Duodenal mucosa (tissue), 2 donors: ENCODE results near the gene RNF151.
A peak's percentile ranks its signal among the peaks of the same experiment; 100 is the strongest.

ENCODE experiments used
- H3K27ac ChIP-seq: one replicate; pipeline ENCODE4 v1.7.0; 2013; ENCODE audit warnings: low read depth, low read length
- H3K27me3 ChIP-seq, 2 donors: one replicate each; pipeline ENCODE4 v1.7.0; 2013; ENCODE audit warnings: low read length in 2 of 2, control low read depth in 1 of 2; ENCODE audit not compliant: insufficient read depth in 2 of 2, control insufficient read depth in 1 of 2
- H3K36me3 ChIP-seq, 2 donors: one replicate each; pipeline ENCODE4 v1.7.0; 2013; ENCODE audit warnings: low read length in 2 of 2, control low read depth in 1 of 2; ENCODE audit not compliant: insufficient read depth in 2 of 2, control insufficient read depth in 1 of 2
- H3K4me1 ChIP-seq, 2 donors: one replicate each; pipeline ENCODE4 v1.7.0; 2013; ENCODE audit warnings: low read length in 2 of 2, control low read depth in 1 of 2; ENCODE audit not compliant: insufficient read depth in 2 of 2, control insufficient read depth in 1 of 2
- H3K4me3 ChIP-seq, 2 donors: one replicate each; pipeline ENCODE4 v1.7.0; 2013; ENCODE audit warnings: low read length in 2 of 2, low read depth in 1 of 2
- H3K9ac ChIP-seq, 2 donors: one replicate each; pipeline ENCODE4 v1.7.0; 2013; ENCODE audit warnings: low read length in 2 of 2, low read depth in 1 of 2
- H3K9me3 ChIP-seq, 2 donors: one replicate each; pipeline ENCODE4 v1.7.0; 2013; ENCODE audit warnings: low read length in 2 of 2, control low read depth in 1 of 2; ENCODE audit not compliant: control insufficient read depth in 1 of 2

Gene RNF151

DNA sequence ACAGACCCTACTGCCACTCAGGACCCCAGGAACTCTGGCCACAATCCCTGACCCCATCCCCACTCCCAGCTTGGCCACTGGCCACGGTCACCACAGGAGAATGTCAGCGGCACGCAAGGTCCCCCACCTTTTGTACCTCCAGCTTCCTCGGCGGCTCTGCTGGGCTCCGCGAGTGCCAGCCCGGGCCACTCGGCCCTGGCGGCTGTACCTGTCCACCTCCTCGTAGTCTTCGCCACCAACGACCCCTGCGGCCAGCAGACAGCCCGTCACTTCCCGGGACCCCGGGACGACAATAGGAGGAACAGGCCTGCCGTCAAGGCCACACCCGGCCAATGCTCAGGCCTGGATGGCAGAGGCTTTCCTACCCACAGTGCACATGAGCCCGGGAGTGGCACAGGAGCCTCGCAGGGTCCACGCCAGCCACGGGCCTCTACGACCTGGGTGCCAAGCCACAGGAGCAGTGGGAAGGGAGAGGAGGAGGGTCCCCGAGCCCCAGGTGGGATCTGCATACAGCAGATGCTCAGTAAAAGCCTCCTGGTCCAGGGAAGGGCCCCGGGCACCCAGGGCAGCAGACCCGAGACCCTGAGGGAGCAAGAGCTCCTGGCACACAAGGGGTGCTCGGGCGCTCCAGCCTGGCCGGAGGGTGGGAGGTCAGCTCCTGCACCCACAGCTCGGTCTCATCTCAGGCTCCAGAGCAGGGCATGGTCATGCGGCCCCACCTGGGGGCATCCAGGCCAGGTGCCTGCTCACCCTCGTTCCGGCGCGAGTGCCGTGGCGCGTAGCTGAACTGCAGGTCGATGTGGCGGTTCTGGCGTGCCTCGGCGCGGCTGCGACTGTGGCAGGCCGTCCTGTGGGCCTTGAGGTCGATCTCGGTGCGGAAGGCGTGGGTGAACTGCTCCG lies 35.0 kb downstream of the RNF151 start:
- H3K4me1 ChIP-seq: peaks cover 6 to 25% of the 10 kb centered on the region in 2 donors
- no peaks in the 10 kb centered on the region for H3K9me3 ChIP-seq
- no peaks in the 10 kb centered on the region for H3K27me3 ChIP-seq
- H3K4me3 ChIP-seq: no peak overlapping the region
- no peak overlapping the region for H3K27ac ChIP-seq
- H3K9ac ChIP-seq: no peak overlapping the region
- H3K36me3 ChIP-seq: peaks cover 22 to 63% of the 10 kb centered on the region in 2 donors

DNA sequence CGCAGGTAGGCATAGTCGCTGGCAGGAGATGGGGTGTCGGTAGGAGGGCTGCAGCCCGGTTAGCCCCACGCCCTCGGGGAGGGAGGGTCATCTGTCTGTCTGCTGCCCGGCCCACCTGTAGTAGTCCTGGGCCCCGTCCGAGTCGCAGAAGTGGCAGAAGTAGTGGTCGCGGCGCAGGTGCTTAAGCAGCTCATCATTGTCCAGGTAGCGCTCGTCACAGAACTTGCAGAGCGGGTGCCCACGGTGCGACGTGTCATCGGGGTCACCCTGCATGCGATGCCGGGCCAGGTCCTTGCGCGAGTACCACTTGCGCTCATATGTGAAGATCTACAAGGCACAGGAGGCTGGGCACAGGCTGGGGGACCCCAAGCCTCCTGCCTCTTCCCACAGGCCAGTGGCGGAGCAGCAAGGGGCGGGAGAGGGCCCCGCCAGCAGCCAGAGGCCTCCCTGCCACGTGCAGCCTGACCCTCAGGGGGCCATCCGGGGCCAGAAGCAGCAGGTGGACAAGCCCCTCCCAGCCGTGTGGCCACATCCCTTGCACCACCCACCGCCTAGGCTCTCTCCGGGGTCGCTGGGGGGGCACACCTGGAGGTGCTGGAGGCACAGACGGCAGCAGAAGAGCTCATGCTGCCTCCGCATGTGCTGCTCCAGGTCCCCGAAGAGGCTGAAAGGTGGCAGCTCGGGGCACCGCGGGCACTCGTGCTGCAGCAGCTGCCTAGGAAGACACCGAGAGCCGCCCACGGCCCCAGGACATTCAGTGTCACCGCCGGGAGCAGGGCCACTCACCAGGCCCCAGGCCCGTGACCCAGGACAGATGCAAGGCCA lies 36.0 kb downstream of the RNF151 start:
- H3K4me1 ChIP-seq: peaks cover 14 to 25% of the 10 kb centered on the region in 2 donors
- no peak overlapping the region for H3K4me3 ChIP-seq
- H3K9me3 ChIP-seq: no peaks in the 10 kb centered on the region
- no peak overlapping the region for H3K9ac ChIP-seq
- peaks cover 22 to 58% of the 10 kb centered on the region in 2 donors for H3K36me3 ChIP-seq
- no peaks in the 10 kb centered on the region for H3K27me3 ChIP-seq
- no peak overlapping the region for H3K27ac ChIP-seq

DNA sequence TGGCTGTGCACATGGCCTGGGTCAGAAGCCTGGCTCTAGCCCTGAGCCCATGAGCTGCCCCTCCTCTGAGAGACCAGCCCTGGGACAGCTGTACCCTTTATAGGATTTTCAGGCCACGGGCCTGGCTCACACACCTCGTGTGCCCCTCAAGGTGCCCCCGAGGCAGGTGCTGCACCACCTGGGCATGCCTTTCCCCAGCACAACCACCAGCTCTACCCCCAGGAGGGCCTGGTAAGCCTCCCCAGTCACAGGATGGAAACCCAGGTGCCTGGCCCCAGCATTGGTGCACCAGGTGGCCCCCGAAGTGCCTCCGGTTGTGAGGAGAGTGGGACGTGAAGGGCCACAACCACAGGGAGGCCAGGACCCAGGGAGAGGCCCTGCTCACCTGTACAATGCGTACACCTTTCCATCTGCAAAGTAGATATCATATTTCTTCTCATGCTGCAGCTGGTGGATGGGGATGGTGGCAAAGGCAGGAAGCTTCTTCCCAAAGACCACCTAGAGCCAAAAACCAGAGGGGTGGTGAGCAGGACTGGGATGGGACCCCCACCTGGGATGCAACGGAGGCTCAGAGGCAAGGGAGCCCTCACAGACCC lies 36.7 kb downstream of the RNF151 start:
- Histone ChIP-seq H3K27me3 (no peaks in the 10 kb centered on the region), H3K27ac (no peak overlapping the region), H3K9ac (no peak overlapping the region), H3K4me3 (no peak overlapping the region), H3K36me3 (peaks cover 16 to 54% of the 10 kb centered on the region in 2 donors), H3K4me1 (peaks cover 21 to 29% of the 10 kb centered on the region in 2 donors), H3K9me3 (no peaks in the 10 kb centered on the region)

DNA sequence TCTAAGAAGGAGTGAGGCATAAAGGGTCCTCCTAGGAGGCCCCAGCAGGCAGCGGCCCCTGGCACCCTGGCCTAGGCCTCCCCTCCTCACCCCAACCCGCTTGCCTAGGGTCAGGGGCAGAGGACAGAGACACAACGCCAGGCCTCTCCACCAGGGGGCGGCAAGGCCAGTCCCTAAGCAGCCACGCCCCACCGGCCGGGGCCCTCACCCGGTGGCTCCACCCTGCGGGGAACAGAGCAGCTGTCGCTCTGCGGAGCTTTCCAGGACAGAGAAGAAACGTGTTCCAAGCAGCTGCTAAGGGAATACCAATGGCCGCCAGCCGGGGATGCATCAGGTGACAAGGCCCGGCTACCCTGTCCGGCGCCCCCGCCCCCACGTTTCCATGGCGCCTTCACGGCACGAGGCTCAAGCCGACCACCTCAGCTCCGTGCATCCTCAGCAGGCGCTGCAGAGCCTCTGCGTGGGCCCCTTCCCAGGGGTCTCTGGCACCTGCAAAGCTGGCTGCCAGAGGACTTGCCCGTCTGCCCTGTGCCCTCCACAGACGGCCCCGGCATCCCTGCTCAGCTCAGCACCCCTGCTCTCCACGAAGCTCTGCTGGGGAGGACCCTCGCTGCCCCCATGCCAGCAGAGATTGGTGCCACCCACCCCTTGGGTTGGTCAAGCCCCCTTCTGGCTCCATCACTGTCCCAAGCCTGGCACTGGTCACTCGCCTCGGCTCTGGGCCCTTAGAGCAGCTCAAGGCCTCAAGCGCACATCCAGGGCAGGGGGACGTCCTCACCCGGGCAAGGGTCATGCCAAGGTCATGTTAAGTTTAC lies 37.4 kb downstream of the RNF151 start:
- Histone ChIP-seq H3K9me3 (no peaks in the 10 kb centered on the region), H3K36me3 (peaks cover 16 to 50% of the 10 kb centered on the region in 2 donors), H3K9ac (no peak overlapping the region)

DNA sequence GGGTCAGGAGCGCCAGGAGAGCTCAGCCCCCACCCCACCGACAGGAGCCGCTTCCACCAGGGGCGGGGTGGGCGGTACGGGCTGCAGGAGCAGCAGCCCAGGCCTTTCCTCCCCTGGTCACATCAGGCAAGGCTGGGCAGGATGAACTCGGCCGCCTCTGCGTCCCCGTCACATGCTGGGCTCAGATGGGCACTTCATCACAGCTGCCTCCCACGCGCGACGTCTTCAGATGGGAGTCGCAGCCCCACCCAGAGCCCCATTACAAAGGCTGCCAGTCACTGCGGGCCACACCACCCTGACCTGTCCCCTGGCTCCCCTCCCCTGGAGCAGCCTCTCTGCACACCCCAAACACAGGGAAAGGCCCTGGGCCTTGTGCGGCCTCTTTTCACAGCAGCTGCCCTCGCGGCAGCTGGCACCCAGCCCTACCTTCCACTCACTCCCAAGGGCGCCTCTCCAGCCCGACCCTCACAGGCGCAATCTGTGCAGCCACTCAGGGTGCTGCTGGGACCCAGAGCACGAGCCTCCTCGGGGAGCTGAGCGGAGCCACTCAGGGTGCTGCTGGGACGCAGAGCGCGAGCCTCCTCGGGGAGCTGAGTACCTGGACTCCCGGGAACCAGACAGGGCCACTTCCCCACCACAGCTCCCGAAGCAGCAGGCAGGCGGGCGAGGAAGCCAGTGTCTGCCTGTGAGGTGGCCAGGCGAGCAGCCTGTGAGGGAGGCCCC lies 38.3 kb downstream of the RNF151 start:
- H3K27me3 ChIP-seq: no peaks in the 10 kb centered on the region
- no peak overlapping the region for H3K27ac ChIP-seq
- H3K36me3 ChIP-seq: peaks cover 16 to 41% of the 10 kb centered on the region in 2 donors
- no peak overlapping the region for H3K9ac ChIP-seq
- peaks cover 28 to 37% of the 10 kb centered on the region in 2 donors for H3K4me1 ChIP-seq
- H3K9me3 ChIP-seq: no peaks in the 10 kb centered on the region
- H3K4me3 ChIP-seq: no peak overlapping the region

More for the DNA sequence above, 37.4 kb downstream of the RNF151 start:
- Histone ChIP-seq H3K27me3 (no peaks in the 10 kb centered on the region), H3K4me3 (peak overlapping the region in 1 of 2 donors; percentile 7), H3K27ac (peak overlapping the region; percentile 20), H3K4me1 (peaks cover 28 to 36% of the 10 kb centered on the region in 2 donors)

DNA sequence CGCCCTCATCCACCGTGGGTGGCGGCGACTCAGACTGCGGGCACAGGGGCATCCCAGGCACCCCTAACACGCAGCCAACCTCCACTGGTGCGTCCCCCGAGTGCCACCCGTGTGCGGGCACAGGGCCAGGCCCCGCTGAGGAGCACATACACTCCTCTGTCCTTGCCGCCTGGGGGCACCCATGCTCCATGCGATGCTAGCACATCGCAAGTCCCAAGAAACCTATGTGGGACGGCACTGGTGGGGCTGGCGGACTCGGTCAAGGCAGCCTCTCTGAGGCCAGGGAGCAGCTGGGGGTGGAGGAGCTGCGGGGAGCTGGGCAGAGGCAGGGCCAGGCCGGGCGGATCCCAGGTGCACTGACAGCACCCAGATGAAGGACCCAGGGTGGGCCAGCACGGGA lies 39.0 kb downstream of the RNF151 start:
- peaks cover 16 to 35% of the 10 kb centered on the region in 2 donors for H3K36me3 ChIP-seq
- no peak overlapping the region for H3K9ac ChIP-seq
- no peaks in the 10 kb centered on the region for H3K9me3 ChIP-seq
- H3K4me3 ChIP-seq: no peak overlapping the region
- H3K27ac ChIP-seq: no peak overlapping the region
- peaks cover 34 to 43% of the 10 kb centered on the region in 2 donors for H3K4me1 ChIP-seq
- H3K27me3 ChIP-seq: no peaks in the 10 kb centered on the region

DNA sequence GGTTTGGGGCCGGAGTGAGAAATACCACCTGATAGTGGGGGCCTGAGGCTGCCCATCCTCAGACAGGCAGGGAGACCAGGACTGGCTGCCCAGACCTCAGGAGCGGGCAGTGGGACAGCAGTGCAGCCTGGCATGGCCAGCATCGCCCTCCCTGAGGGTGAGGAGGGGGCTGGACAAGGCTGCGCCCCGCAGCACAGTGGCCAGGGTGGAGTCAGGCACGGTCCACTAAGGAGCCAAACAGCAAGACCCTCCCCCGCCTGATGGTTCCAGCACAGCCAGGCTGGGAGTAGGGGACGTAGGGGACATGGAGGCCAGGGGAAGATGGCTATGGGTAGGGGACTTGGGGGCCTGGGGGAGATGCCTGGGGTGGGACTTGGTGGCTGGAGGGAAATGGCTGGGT lies 39.7 kb downstream of the RNF151 start:
- no peaks in the 10 kb centered on the region for H3K27me3 ChIP-seq
- no peak overlapping the region for H3K27ac ChIP-seq
- no peak overlapping the region for H3K9ac ChIP-seq
- H3K4me3 ChIP-seq: no peak overlapping the region
- H3K36me3 ChIP-seq: peaks cover 12 to 28% of the 10 kb centered on the region in 2 donors
- peaks cover 35 to 44% of the 10 kb centered on the region in 2 donors for H3K4me1 ChIP-seq
- H3K9me3 ChIP-seq: no peaks in the 10 kb centered on the region

DNA sequence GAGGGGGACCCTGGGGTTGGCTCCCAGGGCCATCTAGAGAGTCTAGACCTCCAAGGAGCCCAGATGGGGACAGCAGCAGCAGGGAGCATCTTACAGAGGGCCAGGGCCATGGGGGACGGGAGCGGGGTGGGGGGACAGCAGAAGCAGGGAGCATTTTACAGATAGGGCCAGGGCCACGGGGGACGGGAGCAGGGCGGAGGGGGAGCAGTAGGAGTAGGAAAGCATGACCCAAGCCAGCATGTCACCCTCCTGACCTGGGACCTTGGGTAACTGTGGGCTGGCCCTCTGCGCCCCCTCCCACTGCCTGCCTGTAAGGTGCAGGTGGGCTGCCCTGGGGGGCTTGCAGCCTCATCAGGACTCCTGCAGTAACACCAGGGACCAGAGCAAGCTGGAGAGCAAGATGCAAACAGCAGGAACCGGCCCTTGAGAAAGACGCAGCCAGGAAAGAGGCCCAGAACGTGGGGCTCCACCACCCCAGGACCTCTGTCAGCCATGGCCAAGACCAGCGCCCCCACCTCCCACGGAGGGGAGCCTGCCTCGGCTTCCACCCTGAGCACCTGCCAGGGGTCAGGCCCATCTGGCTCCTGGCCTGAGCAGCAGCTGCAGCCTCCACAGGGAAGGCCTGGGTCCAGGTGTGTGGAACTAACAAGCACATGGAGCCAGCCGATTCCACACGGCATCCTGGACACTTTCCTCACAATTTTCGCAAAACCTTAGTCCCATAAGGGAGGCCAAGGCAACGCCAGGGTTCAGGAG lies 40.6 kb downstream of the RNF151 start:
- Histone ChIP-seq H3K9me3 (no peaks in the 10 kb centered on the region), H3K27ac (no peak overlapping the region), H3K36me3 (peaks cover 2 to 19% of the 10 kb centered on the region in 2 donors), H3K27me3 (no peaks in the 10 kb centered on the region), H3K4me3 (peak overlapping the region; percentile 79 to 83), H3K4me1 (peaks cover 35 to 44% of the 10 kb centered on the region in 2 donors), H3K9ac (peak overlapping the region; percentile 87 to 92)
